Neuron (in vitro differentiated cells): Measurements from ENCODE around the gene HPSE2.

Experiments
- H2AFZ ChIP-seq: one replicate; pipeline ENCODE4 v1.6.1; 2013; ENCODE audit warnings: low read depth, mild to moderate bottlenecking, inconsistent platforms, low read length, moderate library complexity
- H3K27me3 ChIP-seq: one replicate; pipeline ENCODE4 v1.6.1; 2013; ENCODE audit warnings: low read length; ENCODE audit not compliant: insufficient read depth
- H3K36me3 ChIP-seq: one replicate; pipeline ENCODE4 v1.6.1; 2013; ENCODE audit warnings: low read length; ENCODE audit not compliant: insufficient read depth
- H3K4me1 ChIP-seq: one replicate; pipeline ENCODE4 v1.6.1; 2013; ENCODE audit warnings: low read length; ENCODE audit not compliant: insufficient read depth
- H3K4me3 ChIP-seq: 2 replicates; pipeline ENCODE4 v1.5.1; 2013; ENCODE audit warnings: mild to moderate bottlenecking, low read length, moderate library complexity
- H3K9me3 ChIP-seq: one replicate; pipeline ENCODE4 v1.6.1; 2013; ENCODE audit warnings: low read length

The HPSE2 gene

DNA sequence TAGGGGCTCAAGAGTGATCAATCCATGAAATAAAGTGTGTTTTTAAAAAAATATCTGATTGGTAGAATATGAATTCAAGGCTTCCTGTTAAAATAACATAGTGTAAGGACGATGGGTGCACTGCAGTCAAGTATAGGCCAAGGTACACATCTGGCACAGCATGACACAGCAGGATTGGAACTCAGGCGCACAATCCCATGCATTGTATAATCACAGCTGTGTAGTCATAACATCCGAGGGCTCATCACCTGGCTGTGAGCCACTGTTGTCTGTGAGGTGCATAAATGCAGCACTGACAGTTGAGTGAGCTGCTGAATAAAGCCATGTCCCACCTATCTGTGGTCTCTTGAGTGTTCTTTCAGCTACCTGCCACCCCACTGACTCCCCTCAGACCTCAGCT, 646.6 kb downstream of the HPSE2 start:
- no peak overlapping the region for H3K4me3 ChIP-seq
- no peak overlapping the region for H2AFZ ChIP-seq
- H3K36me3 ChIP-seq: no peaks in the 10 kb centered on the region
- no peaks in the 10 kb centered on the region for H3K27me3 ChIP-seq
- no peaks in the 10 kb centered on the region for H3K9me3 ChIP-seq
- H3K4me1 ChIP-seq: no peaks in the 10 kb centered on the region

DNA sequence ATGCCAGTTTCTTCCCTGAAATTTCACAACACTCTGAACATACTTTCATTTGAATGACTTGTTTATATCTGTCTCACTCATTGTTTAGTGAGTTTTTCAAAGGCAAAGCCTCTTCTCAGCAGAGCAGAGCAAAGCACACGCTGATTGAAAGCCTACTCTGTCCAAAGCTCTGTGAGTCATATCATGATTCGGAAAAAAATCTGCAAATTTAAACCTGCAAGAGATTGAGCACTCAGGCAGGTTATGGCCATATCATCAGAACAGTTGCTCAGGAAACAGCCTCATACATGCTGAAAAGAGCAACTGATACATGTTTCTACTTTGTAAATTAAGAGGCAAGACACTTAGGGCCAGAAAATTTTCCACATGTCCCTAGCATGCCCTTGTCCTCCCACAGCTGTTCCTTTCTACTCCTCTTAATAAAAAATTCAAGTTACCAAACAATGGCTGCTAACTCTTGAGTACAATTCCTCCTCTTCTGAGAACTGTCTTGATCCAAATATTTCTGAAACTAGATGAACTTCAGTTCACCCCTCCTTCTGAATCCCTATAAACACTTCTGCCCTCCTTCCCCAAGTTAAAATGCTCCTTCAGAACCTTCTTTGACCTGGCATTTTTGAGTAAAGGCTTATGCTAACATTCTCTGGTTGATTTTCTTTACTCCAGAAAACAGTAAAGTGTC, 648.4 kb downstream of the HPSE2 start:
- H3K4me1 ChIP-seq: no peaks in the 10 kb centered on the region
- H3K36me3 ChIP-seq: no peaks in the 10 kb centered on the region
- H3K27me3 ChIP-seq: no peaks in the 10 kb centered on the region
- H3K4me3 ChIP-seq: no peak overlapping the region
- H2AFZ ChIP-seq: no peak overlapping the region
- H3K9me3 ChIP-seq: no peaks in the 10 kb centered on the region

DNA sequence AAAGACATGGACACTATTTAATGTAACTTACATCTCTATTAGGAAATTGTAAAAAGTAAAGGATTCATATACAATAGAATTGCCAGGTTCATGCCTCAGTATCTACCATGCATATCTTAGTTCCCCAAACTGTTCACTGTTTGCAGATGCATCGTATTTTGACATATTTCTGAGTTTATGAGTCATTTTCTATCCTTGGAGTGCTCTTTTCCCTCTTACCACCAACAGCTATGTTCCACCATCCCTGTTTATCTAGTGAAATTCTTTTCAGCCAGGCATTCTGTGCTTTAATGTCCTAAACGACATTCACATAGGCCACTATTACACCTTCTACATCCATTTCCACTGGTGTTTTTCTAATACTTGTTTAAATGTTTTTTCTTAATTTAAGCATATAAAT, 649.6 kb downstream of the HPSE2 start:
- Histone ChIP-seq H3K27me3 (no peaks in the 10 kb centered on the region), H3K36me3 (no peaks in the 10 kb centered on the region), H3K4me3 (no peak overlapping the region), H3K9me3 (no peaks in the 10 kb centered on the region), H2AFZ (no peak overlapping the region), H3K4me1 (no peaks in the 10 kb centered on the region)

DNA sequence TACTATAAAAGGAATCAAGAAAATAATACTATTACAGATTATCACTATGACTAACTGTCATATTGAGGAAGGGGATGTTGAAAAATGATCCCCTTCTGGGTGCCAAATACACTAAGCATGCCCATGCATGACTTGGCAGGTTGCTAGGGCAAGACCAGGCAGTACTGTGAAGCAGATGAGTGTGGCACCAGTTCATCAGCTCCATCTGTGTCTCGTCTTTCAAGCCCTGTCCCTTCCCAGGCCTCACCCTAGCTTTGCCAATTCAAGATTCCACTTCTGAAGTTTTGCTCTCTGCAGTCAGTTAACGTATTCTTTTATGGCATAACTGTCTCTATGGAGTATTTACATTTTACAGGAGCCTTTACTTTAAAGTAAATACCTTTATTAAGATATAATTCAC, 653.3 kb downstream of the HPSE2 start:
- Histone ChIP-seq H3K36me3 (no peaks in the 10 kb centered on the region), H3K9me3 (no peaks in the 10 kb centered on the region)

DNA sequence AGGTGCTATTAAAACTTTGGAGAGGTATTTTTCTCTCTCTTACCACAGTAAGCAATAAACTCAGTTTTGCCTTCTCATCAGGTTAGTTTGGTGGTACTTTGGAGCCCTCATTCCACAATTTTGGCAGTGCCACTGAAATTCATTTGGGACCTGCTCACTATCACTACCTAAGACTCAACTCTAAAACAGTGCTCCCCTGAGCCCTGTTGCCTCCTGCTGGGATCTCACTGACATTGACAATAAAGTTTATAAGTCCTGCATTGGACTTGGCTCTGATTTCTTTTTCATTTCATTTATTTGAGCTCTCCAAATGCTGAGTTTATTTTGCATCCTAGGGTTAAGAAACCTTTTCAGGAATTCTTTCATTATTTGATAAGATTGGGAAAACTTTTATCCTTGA, 658.1 kb downstream of the HPSE2 start:
- H3K27me3 ChIP-seq: no peaks in the 10 kb centered on the region
- no peaks in the 10 kb centered on the region for H3K36me3 ChIP-seq
- H3K4me1 ChIP-seq: no peaks in the 10 kb centered on the region
- H2AFZ ChIP-seq: no peak overlapping the region
- no peak overlapping the region for H3K4me3 ChIP-seq
- no peaks in the 10 kb centered on the region for H3K9me3 ChIP-seq

More for the DNA sequence above, 653.3 kb downstream of the HPSE2 start:
- Histone ChIP-seq H3K4me3 (no peak overlapping the region), H3K27me3 (no peaks in the 10 kb centered on the region), H3K4me1 (no peaks in the 10 kb centered on the region), H2AFZ (no peak overlapping the region)

DNA sequence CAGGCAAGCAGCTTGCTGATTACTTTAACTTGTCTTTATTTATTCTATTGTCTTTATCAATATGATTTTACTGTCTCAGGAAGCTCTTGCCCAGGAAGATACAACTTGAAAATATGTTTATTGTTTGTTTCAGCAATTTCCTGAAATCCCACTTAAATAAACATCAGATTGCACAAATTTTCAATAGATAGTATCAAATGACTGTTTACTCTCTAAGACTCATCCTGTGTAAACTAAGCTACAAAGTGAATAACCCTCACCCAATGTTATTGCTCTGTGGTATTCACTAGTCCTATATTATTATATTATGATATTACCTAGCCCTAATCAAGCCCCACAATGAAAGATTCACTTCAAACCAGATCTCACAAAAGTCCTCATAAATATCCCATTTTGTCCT, 658.5 kb downstream of the HPSE2 start:
- no peak overlapping the region for H3K4me3 ChIP-seq
- no peaks in the 10 kb centered on the region for H3K4me1 ChIP-seq

DNA sequence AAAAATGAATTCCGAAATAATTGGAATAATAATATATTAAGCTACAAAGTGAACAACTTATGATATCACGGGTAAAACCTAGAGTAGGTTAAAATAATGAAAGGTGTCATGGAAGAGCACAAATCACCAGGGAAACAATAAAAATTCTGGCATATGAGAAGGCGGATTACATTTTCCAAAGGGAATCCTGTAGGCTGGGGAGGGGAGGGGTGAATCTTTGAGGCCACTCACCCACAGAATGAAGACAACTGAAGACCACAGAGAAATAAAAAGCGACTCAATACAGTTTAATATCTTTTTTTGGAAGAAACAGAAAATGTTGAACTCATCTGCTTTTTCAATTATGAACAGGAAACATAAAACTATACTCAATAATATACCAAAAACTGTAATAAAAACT, 659.6 kb downstream of the HPSE2 start:
- Histone ChIP-seq H3K27me3 (no peaks in the 10 kb centered on the region), H3K4me3 (no peak overlapping the region), H3K9me3 (no peaks in the 10 kb centered on the region), H3K4me1 (no peaks in the 10 kb centered on the region), H2AFZ (no peak overlapping the region), H3K36me3 (no peaks in the 10 kb centered on the region)

More for the DNA sequence above, 658.5 kb downstream of the HPSE2 start:
- Histone ChIP-seq H3K36me3 (no peaks in the 10 kb centered on the region), H2AFZ (no peak overlapping the region), H3K9me3 (no peaks in the 10 kb centered on the region), H3K27me3 (no peaks in the 10 kb centered on the region)

DNA sequence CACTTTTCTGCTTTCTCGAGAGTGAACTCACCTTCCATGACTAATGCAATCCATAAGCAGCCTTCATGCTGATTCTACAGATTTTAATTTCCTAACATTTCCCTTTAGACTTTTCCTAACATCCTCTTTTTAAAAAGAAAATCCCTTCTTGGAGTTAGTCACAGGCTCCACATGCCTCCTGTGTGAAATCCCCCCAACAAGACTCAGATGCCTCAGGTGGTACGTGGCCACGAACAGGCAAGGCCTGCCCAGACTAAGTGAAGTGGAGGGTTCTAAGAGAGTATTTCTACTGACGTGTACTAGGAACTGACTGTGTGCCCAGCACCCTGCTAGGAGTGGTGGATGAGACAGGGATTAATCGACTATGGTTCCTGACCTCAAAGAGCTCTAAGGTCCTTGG, 663.1 kb downstream of the HPSE2 start:
- H2AFZ ChIP-seq: no peak overlapping the region
- no peaks in the 10 kb centered on the region for H3K4me1 ChIP-seq
- H3K9me3 ChIP-seq: no peaks in the 10 kb centered on the region
- no peak overlapping the region for H3K4me3 ChIP-seq
- no peaks in the 10 kb centered on the region for H3K36me3 ChIP-seq
- no peaks in the 10 kb centered on the region for H3K27me3 ChIP-seq

DNA sequence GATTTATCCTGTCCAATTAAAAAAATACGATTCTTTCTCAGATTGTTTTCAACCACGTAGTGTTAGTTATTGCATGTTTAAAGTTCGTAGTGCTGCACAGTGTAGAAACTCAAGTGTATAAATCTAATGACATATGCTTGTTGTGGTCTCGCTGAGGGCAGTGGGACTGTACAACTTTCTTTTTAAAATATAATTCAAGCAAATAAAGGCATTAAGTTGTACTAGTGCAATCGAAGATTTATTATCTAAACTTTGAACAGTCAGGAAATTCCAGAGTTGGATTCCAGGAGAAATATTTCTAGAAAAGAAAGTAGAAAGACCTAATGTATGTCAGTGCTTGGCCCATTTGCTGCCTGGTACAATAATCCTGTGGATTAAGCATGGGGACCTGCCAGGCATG, 664.8 kb downstream of the HPSE2 start:
- H3K27me3 ChIP-seq: no peaks in the 10 kb centered on the region
- no peaks in the 10 kb centered on the region for H3K36me3 ChIP-seq
- H2AFZ ChIP-seq: no peak overlapping the region
- no peaks in the 10 kb centered on the region for H3K9me3 ChIP-seq
- no peaks in the 10 kb centered on the region for H3K4me1 ChIP-seq
- H3K4me3 ChIP-seq: no peak overlapping the region

DNA sequence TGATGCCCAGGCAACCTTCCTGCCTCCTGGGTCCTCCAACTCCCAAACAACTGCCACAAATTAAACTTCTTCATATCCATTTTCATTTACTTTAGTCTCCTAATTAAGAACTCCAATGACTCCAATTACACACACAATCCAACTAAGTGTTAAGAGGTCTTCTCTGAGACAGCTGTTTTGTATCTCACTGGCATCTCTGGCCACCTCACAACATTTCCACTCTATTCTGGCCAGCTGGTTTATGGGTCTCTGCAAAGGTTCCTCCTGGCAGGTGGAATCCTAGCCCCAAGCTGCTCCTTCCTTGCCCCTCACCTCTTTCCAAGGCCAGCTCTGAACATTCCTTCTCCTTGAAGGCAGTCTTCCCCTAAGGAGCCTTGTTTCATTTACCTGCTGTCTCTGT, 665.8 kb downstream of the HPSE2 start:
- H3K36me3 ChIP-seq: no peaks in the 10 kb centered on the region
- H3K9me3 ChIP-seq: no peaks in the 10 kb centered on the region
- no peak overlapping the region for H3K4me3 ChIP-seq
- no peaks in the 10 kb centered on the region for H3K27me3 ChIP-seq
- no peak overlapping the region for H2AFZ ChIP-seq
- no peaks in the 10 kb centered on the region for H3K4me1 ChIP-seq

DNA sequence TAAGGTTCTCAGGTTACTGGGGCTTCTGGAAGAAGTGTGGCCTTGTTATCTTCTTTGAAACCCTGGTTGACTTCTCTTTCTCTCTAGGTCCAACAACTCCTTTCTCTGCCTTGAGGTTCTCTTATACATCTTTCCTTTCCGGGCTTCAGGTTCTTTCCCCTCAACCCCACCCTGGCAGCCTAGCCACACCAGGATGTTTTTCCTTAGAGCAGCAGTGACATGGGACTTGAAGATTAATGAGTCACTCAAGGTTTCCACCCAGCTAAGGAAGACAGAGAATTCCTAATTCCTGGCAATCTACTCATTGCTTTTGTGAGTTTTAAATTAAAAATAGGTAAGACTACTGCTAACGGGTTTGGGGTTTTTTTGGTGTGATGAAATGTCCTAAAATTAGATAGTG, 667.1 kb downstream of the HPSE2 start:
- Histone ChIP-seq H3K4me3 (no peak overlapping the region), H3K9me3 (no peaks in the 10 kb centered on the region), H3K4me1 (no peaks in the 10 kb centered on the region), H3K36me3 (no peaks in the 10 kb centered on the region), H3K27me3 (no peaks in the 10 kb centered on the region), H2AFZ (no peak overlapping the region)

DNA sequence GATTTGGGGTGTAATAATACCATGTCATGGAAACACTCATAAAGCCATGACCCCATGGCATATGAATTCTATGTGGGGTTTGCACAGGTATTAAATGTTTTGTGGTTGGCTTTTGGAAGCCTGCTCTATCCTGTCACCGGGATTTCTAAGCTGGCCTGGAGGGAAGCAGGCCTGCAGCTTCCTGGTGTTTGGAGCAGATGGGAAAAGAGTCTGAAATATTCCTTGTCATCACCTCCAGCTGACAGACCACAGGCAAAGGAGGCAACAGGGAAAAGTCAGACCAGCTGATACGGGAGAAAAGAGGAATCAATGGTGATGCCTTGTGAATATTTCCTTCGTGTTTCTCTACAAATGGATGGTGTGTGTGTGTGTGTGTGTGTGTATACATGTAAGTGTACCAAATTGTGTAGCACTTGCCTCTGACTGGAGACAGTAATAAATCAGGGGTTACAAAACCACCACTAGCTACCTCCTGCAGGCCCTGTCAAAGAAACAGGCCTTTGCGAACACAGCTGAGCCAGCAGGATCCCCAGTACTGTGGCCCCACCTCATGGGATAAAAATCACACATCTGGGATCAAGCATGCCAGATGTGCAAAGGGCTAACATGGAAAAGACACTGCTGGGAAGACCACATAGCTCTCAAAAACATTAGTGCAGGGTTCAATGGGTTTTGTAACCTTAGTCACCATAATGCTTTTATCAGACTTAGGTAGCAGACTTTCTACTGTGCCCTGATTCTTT, 668.1 kb downstream of the HPSE2 start:
- no peak overlapping the region for H2AFZ ChIP-seq
- H3K4me1 ChIP-seq: no peaks in the 10 kb centered on the region
- no peaks in the 10 kb centered on the region for H3K9me3 ChIP-seq
- H3K36me3 ChIP-seq: no peaks in the 10 kb centered on the region
- H3K4me3 ChIP-seq: no peak overlapping the region
- H3K27me3 ChIP-seq: no peaks in the 10 kb centered on the region

DNA sequence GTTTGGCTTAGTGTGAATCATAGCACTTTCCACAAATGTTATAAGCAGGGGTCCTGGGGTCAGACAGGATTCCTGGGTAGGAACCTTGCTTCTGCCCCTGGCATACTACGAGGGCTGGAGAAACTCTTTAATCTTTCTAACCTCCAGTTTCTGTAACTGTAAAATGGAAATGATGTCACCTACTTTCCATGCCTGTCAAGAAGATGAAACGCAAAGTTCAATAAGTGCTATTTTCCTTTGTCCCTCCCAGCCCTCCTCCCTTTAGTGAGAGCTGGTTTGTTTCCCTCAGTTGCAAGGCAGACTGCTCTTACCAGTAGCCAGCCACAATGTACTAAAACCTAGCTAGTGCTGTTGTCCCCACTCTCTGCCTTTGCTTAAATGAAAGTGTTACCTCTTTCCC, 671.8 kb downstream of the HPSE2 start:
- no peaks in the 10 kb centered on the region for H3K4me1 ChIP-seq
- no peaks in the 10 kb centered on the region for H3K9me3 ChIP-seq

DNA sequence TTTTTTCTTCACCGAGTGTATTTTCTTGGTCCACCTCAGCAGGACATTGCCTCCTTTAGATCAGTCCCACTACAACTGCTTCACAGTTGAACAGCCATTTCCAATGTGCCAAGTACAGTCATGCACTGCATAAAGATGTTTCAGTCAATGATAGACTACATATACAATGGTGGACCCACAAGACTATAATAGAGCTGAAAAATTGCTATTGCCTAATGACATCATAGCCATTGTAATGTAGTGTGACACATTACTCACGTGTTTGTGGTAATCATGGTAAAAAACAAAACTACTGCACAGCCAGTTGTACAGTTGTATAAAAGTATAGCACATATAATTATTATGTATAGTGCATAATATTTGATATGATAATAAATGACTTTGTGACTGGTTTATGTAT, 675.1 kb downstream of the HPSE2 start:
- H3K27me3 ChIP-seq: no peaks in the 10 kb centered on the region
- no peak overlapping the region for H2AFZ ChIP-seq
- no peaks in the 10 kb centered on the region for H3K4me1 ChIP-seq
- H3K4me3 ChIP-seq: no peak overlapping the region
- H3K36me3 ChIP-seq: no peaks in the 10 kb centered on the region
- H3K9me3 ChIP-seq: no peaks in the 10 kb centered on the region

More for the DNA sequence above, 671.8 kb downstream of the HPSE2 start:
- Histone ChIP-seq H2AFZ (no peak overlapping the region), H3K4me3 (no peak overlapping the region), H3K36me3 (no peaks in the 10 kb centered on the region), H3K27me3 (no peaks in the 10 kb centered on the region)
